ENCODE data around the gene ALX4.

The ALX4 gene

GRCh38 chr11:44356351-44356750 is 46.4 kb upstream of the ALX4 start:
- Histone ChIP-seq H3K27me3 (ENCODE audit: control insufficient read depth in 1 of 2, insufficient read depth in 1 of 2, low read length in 2 of 2) (peaks cover 41 to 75% of the 10 kb centered on the region in 2 experiments), H3K4me2 (ENCODE audit: low read length, poor library complexity, severe bottlenecking) (no peak overlapping the region), H3K14ac (ENCODE audit: low read length in 2 of 2) (no peak overlapping the region), H3K36me3 (ENCODE audit: control insufficient read depth in 1 of 2, insufficient read depth in 2 of 2, low read depth in 1 of 2, low read length in 2 of 2) (no peaks in the 10 kb centered on the region), H4K91ac (ENCODE audit: low read length) (no peak overlapping the region), H3K27ac (ENCODE audit: low read length, poor library complexity, severe bottlenecking) (no peak overlapping the region), H4K8ac (ENCODE audit: low read length) (no peak overlapping the region), H3K4me3 (ENCODE audit: insufficient read depth in 1 of 2, low read depth in 1 of 2, low read length in 2 of 2) (no peak overlapping the region), H2BK120ac (ENCODE audit: low read depth, low read length) (no peak overlapping the region), H3K18ac (ENCODE audit: low read depth in 1 of 2, low read length in 2 of 2) (no peak overlapping the region), H3K4me1 (ENCODE audit: control insufficient read depth, insufficient read depth, low read depth, low read length) (no peaks in the 10 kb centered on the region), H3K79me1 (replicated peaks; ENCODE audit: low read length, poor library complexity, severe bottlenecking) (no peaks in the 10 kb centered on the region), H2BK15ac (ENCODE audit: low read depth, poor library complexity, severe bottlenecking) (no peak overlapping the region), H3K4ac (ENCODE audit: low read depth in 1 of 2, low read length in 2 of 2) (no peak overlapping the region), H3K9ac (ENCODE audit: low read length) (no peak overlapping the region), H2BK12ac (ENCODE audit: low read length in 2 of 2) (no peak overlapping the region), H2AK5ac (ENCODE audit: low read length, severe bottlenecking) (no peak overlapping the region), H3K9me3 (ENCODE audit: control insufficient read depth, low read length) (no peaks in the 10 kb centered on the region), H2BK5ac (ENCODE audit: low read depth, low read length, poor library complexity, severe bottlenecking) (no peak overlapping the region), H3K23ac (ENCODE audit: low read length in 2 of 2) (no peak overlapping the region), H2AFZ (ENCODE audit: low read depth, low read length) (no peak overlapping the region)
- DNase-seq: no peak
- WGBS: 87% methylated on average over 5 of the region's 5 CpGs

GRCh38 chr11:44351898-44352498 is 42.1 kb upstream of the ALX4 start:
- Histone ChIP-seq H3K9me3 (ENCODE audit: control insufficient read depth, low read length) (no peaks in the 10 kb centered on the region), H2AFZ (ENCODE audit: low read depth, low read length) (no peak overlapping the region), H2BK120ac (ENCODE audit: low read depth, low read length) (no peak overlapping the region), H3K18ac (ENCODE audit: low read depth in 1 of 2, low read length in 2 of 2) (no peak overlapping the region), H2BK5ac (ENCODE audit: low read depth, low read length, poor library complexity, severe bottlenecking) (no peak overlapping the region), H4K8ac (ENCODE audit: low read length) (no peak overlapping the region), H3K79me1 (replicated peaks; ENCODE audit: low read length, poor library complexity, severe bottlenecking) (no peaks in the 10 kb centered on the region), H3K36me3 (ENCODE audit: control insufficient read depth in 1 of 2, insufficient read depth in 2 of 2, low read depth in 1 of 2, low read length in 2 of 2) (no peaks in the 10 kb centered on the region), H2AK5ac (ENCODE audit: low read length, severe bottlenecking) (no peak overlapping the region), H3K9ac (ENCODE audit: low read length) (no peak overlapping the region), H3K27ac (ENCODE audit: low read length, poor library complexity, severe bottlenecking) (no peak overlapping the region), H2BK15ac (ENCODE audit: low read depth, poor library complexity, severe bottlenecking) (no peak overlapping the region), H3K4me2 (ENCODE audit: low read length, poor library complexity, severe bottlenecking) (no peak overlapping the region), H2BK12ac (ENCODE audit: low read length in 2 of 2) (no peak overlapping the region), H3K14ac (ENCODE audit: low read length in 2 of 2) (no peak overlapping the region), H3K27me3 (ENCODE audit: control insufficient read depth in 1 of 2, insufficient read depth in 1 of 2, low read length in 2 of 2) (peaks cover 51 to 76% of the 10 kb centered on the region in 2 experiments), H3K23ac (ENCODE audit: low read length in 2 of 2) (no peak overlapping the region), H3K4me1 (ENCODE audit: control insufficient read depth, insufficient read depth, low read depth, low read length) (no peaks in the 10 kb centered on the region), H3K4ac (ENCODE audit: low read depth in 1 of 2, low read length in 2 of 2) (no peak overlapping the region), H4K91ac (ENCODE audit: low read length) (no peak overlapping the region), H3K4me3 (ENCODE audit: insufficient read depth in 1 of 2, low read depth in 1 of 2, low read length in 2 of 2) (no peak overlapping the region)
- 71% methylated on average over 4 of the region's 7 CpGs for WGBS
- DNase-seq: no peak

GRCh38 chr11:44351006-44351660 is 41.2 kb upstream of the ALX4 start:
- Histone ChIP-seq H2BK12ac (ENCODE audit: low read length in 2 of 2) (no peak overlapping the region), H2BK5ac (ENCODE audit: low read depth, low read length, poor library complexity, severe bottlenecking) (no peak overlapping the region), H2BK120ac (ENCODE audit: low read depth, low read length) (no peak overlapping the region), H2AK5ac (ENCODE audit: low read length, severe bottlenecking) (no peak overlapping the region), H3K4me1 (ENCODE audit: control insufficient read depth, insufficient read depth, low read depth, low read length) (no peaks in the 10 kb centered on the region), H3K4me2 (ENCODE audit: low read length, poor library complexity, severe bottlenecking) (no peak overlapping the region), H2AFZ (ENCODE audit: low read depth, low read length) (no peak overlapping the region), H3K9me3 (ENCODE audit: control insufficient read depth, low read length) (no peaks in the 10 kb centered on the region), H3K14ac (ENCODE audit: low read length in 2 of 2) (no peak overlapping the region), H3K4me3 (ENCODE audit: insufficient read depth in 1 of 2, low read depth in 1 of 2, low read length in 2 of 2) (no peak overlapping the region), H3K9ac (ENCODE audit: low read length) (no peak overlapping the region), H3K79me1 (replicated peaks; ENCODE audit: low read length, poor library complexity, severe bottlenecking) (no peaks in the 10 kb centered on the region), H3K18ac (ENCODE audit: low read depth in 1 of 2, low read length in 2 of 2) (no peak overlapping the region), H4K91ac (ENCODE audit: low read length) (no peak overlapping the region), H3K27ac (ENCODE audit: low read length, poor library complexity, severe bottlenecking) (no peak overlapping the region), H3K36me3 (ENCODE audit: control insufficient read depth in 1 of 2, insufficient read depth in 2 of 2, low read depth in 1 of 2, low read length in 2 of 2) (no peaks in the 10 kb centered on the region), H4K8ac (ENCODE audit: low read length) (no peak overlapping the region), H2BK15ac (ENCODE audit: low read depth, poor library complexity, severe bottlenecking) (no peak overlapping the region), H3K4ac (ENCODE audit: low read depth in 1 of 2, low read length in 2 of 2) (no peak overlapping the region), H3K27me3 (ENCODE audit: control insufficient read depth in 1 of 2, insufficient read depth in 1 of 2, low read length in 2 of 2) (peaks cover 59 to 78% of the 10 kb centered on the region in 2 experiments), H3K23ac (ENCODE audit: low read length in 2 of 2) (no peak overlapping the region)
- DNase-seq: no peak
- WGBS: 88% methylated on average over 7 of the region's 9 CpGs

- no peak for DNase-seq
- Histone ChIP-seq H2AK5ac (ENCODE audit: low read length, severe bottlenecking) (no peak overlapping the region), H3K18ac (ENCODE audit: low read depth in 1 of 2, low read length in 2 of 2) (no peak overlapping the region), H3K9ac (ENCODE audit: low read length) (no peak overlapping the region), H3K14ac (ENCODE audit: low read length in 2 of 2) (no peak overlapping the region), H2BK5ac (ENCODE audit: low read depth, low read length, poor library complexity, severe bottlenecking) (no peak overlapping the region), H4K91ac (ENCODE audit: low read length) (no peak overlapping the region), H2BK12ac (ENCODE audit: low read length in 2 of 2) (no peak overlapping the region), H2BK15ac (ENCODE audit: low read depth, poor library complexity, severe bottlenecking) (no peak overlapping the region), H3K79me1 (replicated peaks; ENCODE audit: low read length, poor library complexity, severe bottlenecking) (no peaks in the 10 kb centered on the region), H2AFZ (ENCODE audit: low read depth, low read length) (no peak overlapping the region), H3K9me3 (ENCODE audit: control insufficient read depth, low read length) (no peaks in the 10 kb centered on the region), H3K4me3 (ENCODE audit: insufficient read depth in 1 of 2, low read depth in 1 of 2, low read length in 2 of 2) (no peak overlapping the region), H3K4me1 (ENCODE audit: control insufficient read depth, insufficient read depth, low read depth, low read length) (no peaks in the 10 kb centered on the region), H2BK120ac (ENCODE audit: low read depth, low read length) (no peak overlapping the region), H3K4ac (ENCODE audit: low read depth in 1 of 2, low read length in 2 of 2) (no peak overlapping the region), H3K27ac (ENCODE audit: low read length, poor library complexity, severe bottlenecking) (no peak overlapping the region), H3K23ac (ENCODE audit: low read length in 2 of 2) (no peak overlapping the region), H3K27me3 (ENCODE audit: control insufficient read depth in 1 of 2, insufficient read depth in 1 of 2, low read length in 2 of 2) (peaks cover 71 to 86% of the 10 kb centered on the region in 2 experiments), H3K36me3 (ENCODE audit: control insufficient read depth in 1 of 2, insufficient read depth in 2 of 2, low read depth in 1 of 2, low read length in 2 of 2) (no peaks in the 10 kb centered on the region), H3K4me2 (ENCODE audit: low read length, poor library complexity, severe bottlenecking) (no peak overlapping the region), H4K8ac (ENCODE audit: low read length) (no peak overlapping the region)
- WGBS: 57% methylated on average over 3 of the region's 3 CpGs
Observed at GRCh38 chr11:44349328-44349727, 39.4 kb upstream of the ALX4 start.
